Hepatocyte (in vitro differentiated cells): ENCODE data around the gene STEAP4. TPM values are rescaled to one million over a fixed set of nuclear protein-coding genes. Genes with fewer than 3 reads are reported as not detected.
"Not testable (repeated sequence)": the region's sequence is repeated elsewhere in the genome, so short reads cannot be mapped to it uniquely, and the experiment has no call there.

Experiments used
- DNase-seq: peaks from one replicate; pipeline ENCODE4 v3.0.0-alpha.2; 2016; ENCODE audit warnings: low spot score
- H2AFZ ChIP-seq: fragments of 200-600 bp; sonication (generic); 2 replicates; pipeline ENCODE4 v1.6.0; 2016; ENCODE audit warnings: antibody characterized with exemption, mild to moderate bottlenecking
- H3K27ac ChIP-seq: fragments of 200-600 bp; sonication (generic); 2 replicates; pipeline ENCODE4 v1.5.1; 2016; ENCODE audit warnings: mild to moderate bottlenecking
- H3K27me3 ChIP-seq: fragments of 200-600 bp; sonication (generic); 2 replicates; pipeline ENCODE4 v1.6.1; 2016
- H3K36me3 ChIP-seq: fragments of 200-600 bp; sonication (generic); replicated peaks from 2 replicates; pipeline ENCODE4 v1.5.1; 2016; ENCODE audit warnings: low read depth; ENCODE audit not compliant: insufficient read depth
- H3K4me1 ChIP-seq: fragments of 200-600 bp; sonication (generic); 2 replicates; pipeline ENCODE4 v1.5.1; 2016; ENCODE audit warnings: mild to moderate bottlenecking, moderate library complexity; ENCODE audit not compliant: insufficient read depth
- H3K4me2 ChIP-seq: fragments of 200-600 bp; sonication (generic); 2 replicates; pipeline ENCODE4 v1.6.0; 2016
- H3K4me3 ChIP-seq: fragments of 200-600 bp; sonication (generic); 2 replicates; pipeline ENCODE4 v1.5.1; 2016; ENCODE audit warnings: mild to moderate bottlenecking
- H3K79me2 ChIP-seq: fragments of 200-600 bp; sonication (generic); 2 replicates; pipeline ENCODE4 v1.6.0; 2017; ENCODE audit warnings: mild to moderate bottlenecking
- H3K9me2 ChIP-seq: fragments of 200-600 bp; sonication (generic); replicated peaks from 2 replicates; pipeline ENCODE4 v1.6.0; 2017; ENCODE audit warnings: mild to moderate bottlenecking; ENCODE audit not compliant: insufficient read depth
- H3K9me3 ChIP-seq: fragments of 200-600 bp; sonication (generic); 2 replicates; pipeline ENCODE4 v1.5.1; 2016; ENCODE audit warnings: low read depth, mild to moderate bottlenecking
- H4K20me1 ChIP-seq: fragments of 200-600 bp; sonication (generic); 2 replicates; pipeline ENCODE4 v1.6.0; 2016; ENCODE audit warnings: mild to moderate bottlenecking; ENCODE audit not compliant: insufficient read depth, poor library complexity, severe bottlenecking
- CTCF ChIP-seq: fragments of 200-600 bp; sonication (generic); IDR thresholded peaks from 2 replicates; pipeline ENCODE4 v1.5.1; 2016; ENCODE audit warnings: antibody characterized with exemption, mild to moderate bottlenecking; ENCODE audit not compliant: poor library complexity
- EZH2 ChIP-seq: fragments of 200-600 bp; sonication (generic); IDR thresholded peaks from 2 replicates; pipeline ENCODE4 v1.6.1; 2016; ENCODE audit warnings: antibody characterized with exemption, mild to moderate bottlenecking, borderline replicate concordance
- EZH2phosphoT487 ChIP-seq: fragments of 200-600 bp; sonication (generic); IDR thresholded peaks from one replicate; pipeline ENCODE4 v1.6.1; 2018; ENCODE audit warnings: antibody characterized with exemption, mild to moderate bottlenecking, low read depth, moderate library complexity; ENCODE audit not compliant: unreplicated experiment, severe bottlenecking
- WGBS: methylation state at CpG from one replicate; pipeline ENCODE4 v1.1.6; 2016; ENCODE audit warnings: low lambda C conversion rate; ENCODE audit errors: missing lambda C conversion rate; 5-methylcytosine and 5-hydroxymethylcytosine counted together
- polyA plus RNA-seq: library from polyadenylated mRNA; unstranded; fragments of >200 nt; fragmentation: Nextera tagmentation; extraction: Ambion mirVana; gene quantifications from 2 replicates; pipeline ENCODE4 v1.2.1, GENCODE V29; 2016
- total RNA-seq: library from RNA; depleted of rRNA; stranded (reverse); fragments of >200 nt; gene quantifications from 2 replicates; pipeline ENCODE4 v1.2.3, GENCODE V29; 2014

The STEAP4 gene
- total and polyA plus RNA-seq, 2 experiments from 2014 or later: 1.1 TPM; not detected in 1

GRCh38 chr7:88262562-88262961, 44.1 kb downstream of the STEAP4 start:
- Histone ChIP-seq H2AFZ (no peak overlapping the region), H3K9me3 (no peaks in the 10 kb centered on the region), H3K4me1 (no peaks in the 10 kb centered on the region), H3K9me2 (no peaks in the 10 kb centered on the region), H3K79me2 (no peaks in the 10 kb centered on the region), H3K4me2 (no peak overlapping the region), H3K4me3 (no peak overlapping the region), H3K36me3 (no peaks in the 10 kb centered on the region), H3K27me3 (no peaks in the 10 kb centered on the region), H3K27ac (no peak overlapping the region), H4K20me1 (no peaks in the 10 kb centered on the region)
- TF ChIP-seq EZH2phosphoT487 (no peak), CTCF (no peak), EZH2 (no peak)
- WGBS: 86% methylated on average over 4 of the region's 4 CpGs
- no peak for DNase-seq

- DNase-seq: no peak
- no peaks in the 10 kb centered on the region for H3K27me3 ChIP-seq
- no peaks in the 10 kb centered on the region for H3K79me2 ChIP-seq
- H3K4me3 ChIP-seq: no peak overlapping the region
- 84% methylated on average over 1 of the region's 1 CpG for WGBS
- TF ChIP-seq EZH2: no peak
- TF ChIP-seq EZH2phosphoT487: no peak
- no peak for TF ChIP-seq CTCF
- no peak overlapping the region for H2AFZ ChIP-seq
- no peak overlapping the region for H3K27ac ChIP-seq
- H3K9me3 ChIP-seq: no peaks in the 10 kb centered on the region
- no peaks in the 10 kb centered on the region for H3K36me3 ChIP-seq
- no peaks in the 10 kb centered on the region for H3K9me2 ChIP-seq
- H3K4me1 ChIP-seq: no peaks in the 10 kb centered on the region
- H4K20me1 ChIP-seq: no peaks in the 10 kb centered on the region
- no peak overlapping the region for H3K4me2 ChIP-seq
These were observed 46.0 kb downstream of the STEAP4 start for GRCh38 chr7:88260719-88261118.

GRCh38 chr7:88259656-88260380, 46.9 kb downstream of the STEAP4 start:
- Histone ChIP-seq H3K4me3 (no peak overlapping the region), H3K27ac (no peak overlapping the region), H3K79me2 (no peaks in the 10 kb centered on the region), H3K9me3 (no peaks in the 10 kb centered on the region), H3K4me1 (no peaks in the 10 kb centered on the region), H3K36me3 (no peaks in the 10 kb centered on the region), H3K27me3 (no peaks in the 10 kb centered on the region), H3K9me2 (no peaks in the 10 kb centered on the region), H4K20me1 (no peaks in the 10 kb centered on the region), H2AFZ (no peak overlapping the region), H3K4me2 (no peak overlapping the region)
- 84% methylated on average over 2 of the region's 2 CpGs for WGBS
- TF ChIP-seq EZH2phosphoT487: no peak
- TF ChIP-seq EZH2: no peak
- no peak for TF ChIP-seq CTCF
- DNase-seq: no peak

GRCh38 chr7:88258296-88258695, 48.4 kb downstream of the STEAP4 start:
- H4K20me1 ChIP-seq, H3K36me3 ChIP-seq, H3K4me1 ChIP-seq, H3K9me2 ChIP-seq, H3K27me3 ChIP-seq, H3K27ac ChIP-seq, H3K9me3 ChIP-seq, H3K4me2 ChIP-seq, H3K4me3 ChIP-seq, H2AFZ ChIP-seq, H3K79me2 ChIP-seq, DNase-seq: not testable (repeated sequence)
- WGBS: 89% methylated on average over 1 of the region's 1 CpG
